Fibroblast of gingiva (primary cell): ENCODE data around the gene C16orf89.

ENCODE experiments used
- DNase-seq: peaks from one replicate; pipeline ENCODE4 v3.0.0-alpha.2; 2011; ENCODE audit warnings: low read depth

The C16orf89 gene

GRCh38 chr16:5028950-5029475, 36.7 kb downstream of the C16orf89 start:
- no peak for DNase-seq

GRCh38 chr16:5027575-5028235, 38.1 kb downstream of the C16orf89 start:
- DNase-seq, result no peak

- DNase-seq, result no peak
Observed at GRCh38 chr16:5027086-5027485, 38.7 kb downstream of the C16orf89 start.

- no peak for DNase-seq
Observed at GRCh38 chr16:5026664-5027063, 39.1 kb downstream of the C16orf89 start.

- no peak for DNase-seq
Observed at GRCh38 chr16:5025171-5025632, 40.6 kb downstream of the C16orf89 start.

GRCh38 chr16:5024632-5025031, 41.1 kb downstream of the C16orf89 start:
- DNase-seq, result no peak

GRCh38 chr16:5022521-5022920, 43.2 kb downstream of the C16orf89 start:
- DNase-seq, result no peak

GRCh38 chr16:5020551-5020950, 45.2 kb downstream of the C16orf89 start:
- DNase-seq, result no peak

GRCh38 chr16:5019775-5020174, 46.0 kb downstream of the C16orf89 start:
- no peak for DNase-seq

GRCh38 chr16:5018793-5019192, 47.0 kb downstream of the C16orf89 start:
- DNase-seq, result no peak

GRCh38 chr16:5017678-5017969, 48.1 kb downstream of the C16orf89 start:
- DNase-seq, result no peak

GRCh38 chr16:5016967-5017677, 48.6 kb downstream of the C16orf89 start:
- DNase-seq, result no peak

- no peak for DNase-seq
Observed at GRCh38 chr16:5015887-5016286, 49.9 kb downstream of the C16orf89 start.

GRCh38 chr16:5015351-5015750, 50.4 kb downstream of the C16orf89 start:
- no peak for DNase-seq

GRCh38 chr16:5012887-5013286, 52.9 kb downstream of the C16orf89 start:
- DNase-seq, result no peak

- no peak for DNase-seq
Observed at GRCh38 chr16:5011637-5012036, 54.1 kb downstream of the C16orf89 start.

GRCh38 chr16:5010576-5011329, 55.0 kb downstream of the C16orf89 start:
- no peak for DNase-seq

- DNase-seq, result no peak
Observed at GRCh38 chr16:5008311-5008731, 57.4 kb downstream of the C16orf89 start.

GRCh38 chr16:5007256-5007655, 58.5 kb downstream of the C16orf89 start:
- DNase-seq, result no peak

- DNase-seq, result no peak
Observed at GRCh38 chr16:5006348-5007193, 59.2 kb downstream of the C16orf89 start.

- no peak for DNase-seq
Observed at GRCh38 chr16:5005916-5006315, 59.8 kb downstream of the C16orf89 start.

- no peak for DNase-seq
Observed at GRCh38 chr16:5004311-5004710, 61.4 kb downstream of the C16orf89 start.
